B cell (primary cell): ENCODE data around the gene CCDC136. TPM values are rescaled to one million over a fixed set of nuclear protein-coding genes. Genes with fewer than 3 reads are reported as not detected.

ENCODE experiments used
- ATAC-seq: fragments of 200-7000 bp; cut with Tn5 transposase; one replicate; pipeline ENCODE4 v1.10.0; 2021; ENCODE audit warnings: low read depth, mild to moderate bottlenecking, moderate number of reproducible peaks, moderate library complexity
- CTCF ChIA-PET: fragments of 350-600 bp; sonication (Branson Sonifier 250); formaldehyde crosslinking; loops from one replicate; lab custom pipeline; 2021; ENCODE audit warnings: antibody characterized with exemption, inconsistent platforms; lab: Charles Lee
- POLR2A ChIA-PET: fragments of 350-600 bp; sonication (Branson Sonifier 250); formaldehyde crosslinking; loops from one replicate; lab custom pipeline; 2021; ENCODE audit warnings: antibody characterized with exemption; lab: Charles Lee
- DNase-seq: peaks from one replicate; pipeline ENCODE4 v3.0.0; 2013
- H2AFZ ChIP-seq: 2 replicates; pipeline ENCODE4 v1.6.1; 2012; ENCODE audit warnings: mild to moderate bottlenecking, low read depth, low read length; ENCODE audit not compliant: insufficient read depth, poor library complexity, severe bottlenecking
- H3K27ac ChIP-seq, 2 donors: 1 replicate in 1 of 2; 2 replicates in 1 of 2; pipeline ENCODE4 v1.5.1; 2012 to 2013; ENCODE audit warnings: low read length in 2 of 2, mild to moderate bottlenecking in 2 of 2, moderate library complexity in 1 of 2
- H3K27me3 ChIP-seq, 4 experiments: fragments of 200-600 bp in 1 of 4; sonication (generic) in 1 of 4; replicated peaks in 1 of 4; 1 replicate in 2 of 4; 2 replicates in 2 of 4; pipeline versions ENCODE4 v1.6.1 to v1.7.0; 2013 to 2016; ENCODE audit warnings: low read length in 3 of 4, mild to moderate bottlenecking in 2 of 4, mixed read lengths in 1 of 4, moderate library complexity in 1 of 4; ENCODE audit not compliant: insufficient read depth in 4 of 4, control insufficient read depth in 3 of 4; ENCODE audit errors: control extremely low read depth in 1 of 4
- H3K36me3 ChIP-seq, 2 experiments: replicated peaks in 1 of 2; 1 replicate in 1 of 2; 2 replicates in 1 of 2; pipeline versions ENCODE4 v1.6.1 to v1.7.1; 2013; ENCODE audit warnings: low read length in 1 of 2; ENCODE audit not compliant: insufficient read depth in 2 of 2, control insufficient read depth in 1 of 2; ENCODE audit errors: control extremely low read depth in 1 of 2, extremely low read depth in 1 of 2
- H3K4me1 ChIP-seq, 2 donors: fragments of 200-600 bp in 1 of 2; sonication (generic) in 1 of 2; 1 replicate in 1 of 2; 2 replicates in 1 of 2; pipeline versions ENCODE4 v1.5.1 to v1.6.1; 2013 to 2017; ENCODE audit warnings: low read length in 2 of 2; ENCODE audit not compliant: control insufficient read depth in 2 of 2, insufficient read depth in 2 of 2
- H3K4me2 ChIP-seq: replicated peaks from 2 replicates; pipeline ENCODE3; 2012; ENCODE audit warnings: mild to moderate bottlenecking, low read depth, low read length; ENCODE audit not compliant: poor library complexity, severe bottlenecking
- H3K4me3 ChIP-seq, 5 experiments: fragments of 200-600 bp in 1 of 5; sonication (generic) in 1 of 5; 1 replicate in 3 of 5; 2 replicates in 2 of 5; pipeline versions ENCODE4 v1.5.1 to v1.7.0; 2011 to 2016; ENCODE audit warnings: low read length in 4 of 5, mild to moderate bottlenecking in 4 of 5, low read depth in 2 of 5, control low read depth in 1 of 5, moderate library complexity in 1 of 5; ENCODE audit not compliant: insufficient read depth in 1 of 5; ENCODE audit errors: control extremely low read depth in 1 of 5, extremely low read depth in 1 of 5
- H3K79me2 ChIP-seq: fragments of 200-600 bp; sonication (generic); one replicate; pipeline ENCODE4 v1.6.0; 2016; ENCODE audit warnings: low read length; ENCODE audit not compliant: control insufficient read depth, insufficient read depth
- H3K9ac ChIP-seq: fragments of 200-600 bp; sonication (generic); 2 replicates; pipeline ENCODE4 v1.6.1; 2017; ENCODE audit warnings: mild to moderate bottlenecking, low read length, moderate library complexity
- H3K9me3 ChIP-seq, 3 donors: one replicate each; pipeline versions ENCODE4 v1.6.1 to v1.7.1; 2013; ENCODE audit warnings: low read length in 2 of 3; ENCODE audit not compliant: control insufficient read depth in 2 of 3, insufficient read depth in 1 of 3; ENCODE audit errors: control extremely low read depth in 1 of 3
- H4K20me1 ChIP-seq: 2 replicates; pipeline ENCODE4 v1.6.0; 2012; ENCODE audit warnings: mild to moderate bottlenecking, low read length; ENCODE audit not compliant: insufficient read depth, control insufficient read depth, poor library complexity, severe bottlenecking
- H3K27ac Mint-ChIP-seq: one replicate; pipeline ENCODE4 v1.8.0; 2021; ENCODE audit warnings: mixed read lengths
- H3K27me3 Mint-ChIP-seq: one replicate; pipeline ENCODE4 v1.8.0; 2021; ENCODE audit warnings: mixed read lengths
- H3K4me1 Mint-ChIP-seq: one replicate; pipeline ENCODE4 v1.8.0; 2021; ENCODE audit warnings: mixed read lengths
- H3K4me3 Mint-ChIP-seq: one replicate; pipeline ENCODE4 v1.8.0; 2021; ENCODE audit warnings: mixed read lengths
- H3K9me3 Mint-ChIP-seq: one replicate; pipeline ENCODE4 v1.8.0; 2022; ENCODE audit warnings: mixed read lengths; ENCODE audit not compliant: insufficient read depth
- CTCF ChIP-seq: fragments of 200-600 bp; IDR thresholded peaks from one replicate; pipeline ENCODE4 v1.8.0; 2022; ENCODE audit warnings: antibody characterized with exemption, mild to moderate bottlenecking
- EZH2 ChIP-seq: IDR thresholded peaks from 2 replicates; pipeline ENCODE4 v1.6.1; 2012; ENCODE audit warnings: borderline replicate concordance, low read depth, mild to moderate bottlenecking, moderate library complexity, low read length; ENCODE audit not compliant: insufficient read depth, poor library complexity, severe bottlenecking
- WGBS: methylation state at CpG from one replicate; pipeline ENCODE4 v1.1.5; 2013; ENCODE audit warnings: missing lambda C conversion rate; ENCODE audit not compliant: insufficient coverage; 5-methylcytosine and 5-hydroxymethylcytosine counted together
- intact Hi-C: fragments of 100-400 bp; cut with micrococcal nuclease; formaldehyde crosslinking; loops from one replicate; pipeline ENCODE4 v1.10.0; 2022
- polyA plus RNA-seq: library from polyadenylated mRNA; depleted of rRNA; stranded (reverse); fragments of >200 nt; gene quantifications from 2 replicates; pipeline ENCODE4 v1.2.3, GENCODE V29; 2012
- total RNA-seq, 2 donors: library from RNA; stranded (reverse); fragments of 120-200 nt in 1 of 2; gene quantifications; 1 replicate in 1 of 2; 2 replicates in 1 of 2; pipeline versions ENCODE4 v1.2.3 to v1.2.4, GENCODE V29; 2013 to 2022

CCDC136 gene
- total and polyA plus RNA-seq, 2 donors (not counting 1 experiment from before 2014, with no cell fraction given) = 2.2 to 13.9 TPM

- Histone ChIP-seq H3K4me1 (no peaks in the 10 kb centered on the region), H3K27me3 (no peaks in the 10 kb centered on the region), H2AFZ (no peak overlapping the region), H4K20me1 (peaks cover 37% of the 10 kb centered on the region), H3K79me2 (peaks cover 57% of the 10 kb centered on the region), H3K9me3 (no peaks in the 10 kb centered on the region), H3K36me3 (peaks cover 7 to 26% of the 10 kb centered on the region in 2 experiments), H3K4me2 (no peak overlapping the region), H3K4me3 (no peak overlapping the region), H3K9ac (no peak overlapping the region), H3K27ac (no peak overlapping the region)
- DNase-seq (no peak), ATAC-seq (no peak)
- WGBS = 100% methylated on average over 4 of the region's 6 CpGs
- H3K4me1 Mint-ChIP-seq = peaks cover 4% of the 10 kb centered on the region
- H3K4me3 Mint-ChIP-seq = no peak overlapping the region
- ChIA-PET CTCF (no interaction called here), POLR2A (interaction anchor here (0.7 kb wide), 1 partner anchor 1448 kb away, joined by 7 read pairs; no protein-coding TSS in a partner anchor)
- intact Hi-C loops = no loop called here
- H3K27ac Mint-ChIP-seq = no peak overlapping the region
- TF ChIP-seq EZH2 (no peak), CTCF (no peak)
- H3K27me3 Mint-ChIP-seq = no peaks in the 10 kb centered on the region
- H3K9me3 Mint-ChIP-seq = no peaks in the 10 kb centered on the region
These were observed 44.3 kb upstream of the CCDC136 start for GRCh38 chr7:128747327-128748079.

GRCh38 chr7:128752251-128752650 is 39.5 kb upstream of the CCDC136 start:
- TF ChIP-seq CTCF = no peak
- TF ChIP-seq EZH2 = no peak
- no peak overlapping the region for H2AFZ ChIP-seq
- DNase-seq (no peak), ATAC-seq (no peak)
- H4K20me1 ChIP-seq = peaks cover 9% of the 10 kb centered on the region
- no peaks in the 10 kb centered on the region for H3K9me3 ChIP-seq
- no peak overlapping the region for H3K27ac ChIP-seq
- ChIA-PET CTCF (no interaction called here), POLR2A (no interaction called here)
- Mint-ChIP-seq H3K27ac (no peak overlapping the region), H3K27me3 (no peaks in the 10 kb centered on the region), H3K9me3 (no peaks in the 10 kb centered on the region), H3K4me3 (no peak overlapping the region), H3K4me1 (no peaks in the 10 kb centered on the region)
- WGBS = no CpG with 5 or more reads among the region's 1 CpG
- H3K4me1 ChIP-seq = no peaks in the 10 kb centered on the region
- H3K27me3 ChIP-seq = no peaks in the 10 kb centered on the region
- no peak overlapping the region for H3K9ac ChIP-seq
- peaks cover 12% of the 10 kb centered on the region for H3K79me2 ChIP-seq
- intact Hi-C loops = no loop called here
- H3K4me3 ChIP-seq = no peak overlapping the region
- peaks cover 14 to 53% of the 10 kb centered on the region in 2 experiments for H3K36me3 ChIP-seq
- no peak overlapping the region for H3K4me2 ChIP-seq
